ENCODE results near the gene PACSIN2. TPM values are rescaled to one million over a fixed set of nuclear protein-coding genes. Genes with fewer than 3 reads are reported as not detected.

The PACSIN2 gene
- total and polyA plus RNA-seq, 5 donors from 2014 or later = 27.5 to 60.8 (median 34.9) TPM

DNA sequence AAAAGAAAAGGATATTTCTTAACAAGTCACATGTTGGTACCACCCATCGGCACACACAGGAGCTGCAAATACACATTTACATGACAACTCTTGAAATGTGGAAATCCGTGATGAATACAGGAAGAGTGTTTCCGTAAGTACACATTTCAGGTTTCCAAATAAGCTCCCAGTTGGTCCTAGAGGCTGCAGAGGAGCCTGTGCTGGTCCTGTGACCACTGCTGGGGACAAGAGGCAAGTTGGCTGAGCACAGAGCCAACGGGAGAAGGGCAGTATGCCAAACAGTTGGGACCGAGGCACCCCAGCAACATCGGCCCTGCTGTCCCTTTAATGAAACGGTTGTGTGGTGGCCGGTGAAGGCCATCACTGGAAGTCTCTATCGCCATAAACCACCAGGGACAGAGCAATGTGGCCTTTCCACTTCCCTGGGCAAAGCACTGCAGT is 119.4 kb downstream of the PACSIN2 start:
- Mint-ChIP-seq H3K4me1 (peaks cover 18 to 49% (median 32%) of the 10 kb centered on the region in 4 donors), H3K27ac (peak overlapping the region in 2 of 3 donors; percentile 51 to 77), H3K4me3 (peak overlapping the region in 1 of 4 donors; percentile 41), H3K36me3 (peaks cover 8% of the 10 kb centered on the region), H3K27me3 (no peaks in the 10 kb centered on the region), H3K9me3 (no peaks in the 10 kb centered on the region)
- ATAC-seq (ENCODE audit: low read depth in 2 of 2) (no peak), DNase-seq (no peak)
- no peak overlapping the region for H3K27ac ChIP-seq (ENCODE audit: insufficient read depth, low read length, poor library complexity, severe bottlenecking)
- no peaks in the 10 kb centered on the region for H3K9me3 ChIP-seq (ENCODE audit: control insufficient read depth in 2 of 2, low read length in 2 of 2)
- H3K27me3 ChIP-seq (ENCODE audit: control insufficient read depth, insufficient read depth, low read length) = no peaks in the 10 kb centered on the region
- peaks cover 15% of the 10 kb centered on the region for H3K36me3 ChIP-seq (ENCODE audit: control insufficient read depth, insufficient read depth, low read length)
- H3K4me1 ChIP-seq (ENCODE audit: control insufficient read depth, insufficient read depth, low read length, poor library complexity, severe bottlenecking) = peaks cover 19% of the 10 kb centered on the region
- H3K4me3 ChIP-seq (ENCODE audit: low read depth, low read length) = no peak overlapping the region

GRCh38 chr22:42895087-42895486 is 119.9 kb downstream of the PACSIN2 start:
- Histone ChIP-seq H3K27me3 (ENCODE audit: control insufficient read depth, insufficient read depth, low read length) (no peaks in the 10 kb centered on the region), H3K4me3 (ENCODE audit: low read depth, low read length) (no peak overlapping the region), H3K9me3 (ENCODE audit: control insufficient read depth in 2 of 2, low read length in 2 of 2) (no peaks in the 10 kb centered on the region), H3K36me3 (ENCODE audit: control insufficient read depth, insufficient read depth, low read length) (peaks cover 17% of the 10 kb centered on the region), H3K4me1 (ENCODE audit: control insufficient read depth, insufficient read depth, low read length, poor library complexity, severe bottlenecking) (peaks cover 19% of the 10 kb centered on the region), H3K27ac (ENCODE audit: insufficient read depth, low read length, poor library complexity, severe bottlenecking) (peak overlapping the region; percentile 25)
- DNase-seq (peak in 1 of 3 donors; percentile 42), ATAC-seq (ENCODE audit: low read depth in 2 of 2) (peak in 1 of 2 donors; percentile 30)
- H3K4me3 Mint-ChIP-seq = no peak overlapping the region
- H3K27me3 Mint-ChIP-seq = no peaks in the 10 kb centered on the region
- peak overlapping the region; percentile 43 to 77 (median 65) for H3K27ac Mint-ChIP-seq
- H3K36me3 Mint-ChIP-seq = peaks cover 8% of the 10 kb centered on the region
- H3K9me3 Mint-ChIP-seq = no peaks in the 10 kb centered on the region
- H3K4me1 Mint-ChIP-seq = peaks cover 18 to 48% (median 31%) of the 10 kb centered on the region in 4 donors

DNA sequence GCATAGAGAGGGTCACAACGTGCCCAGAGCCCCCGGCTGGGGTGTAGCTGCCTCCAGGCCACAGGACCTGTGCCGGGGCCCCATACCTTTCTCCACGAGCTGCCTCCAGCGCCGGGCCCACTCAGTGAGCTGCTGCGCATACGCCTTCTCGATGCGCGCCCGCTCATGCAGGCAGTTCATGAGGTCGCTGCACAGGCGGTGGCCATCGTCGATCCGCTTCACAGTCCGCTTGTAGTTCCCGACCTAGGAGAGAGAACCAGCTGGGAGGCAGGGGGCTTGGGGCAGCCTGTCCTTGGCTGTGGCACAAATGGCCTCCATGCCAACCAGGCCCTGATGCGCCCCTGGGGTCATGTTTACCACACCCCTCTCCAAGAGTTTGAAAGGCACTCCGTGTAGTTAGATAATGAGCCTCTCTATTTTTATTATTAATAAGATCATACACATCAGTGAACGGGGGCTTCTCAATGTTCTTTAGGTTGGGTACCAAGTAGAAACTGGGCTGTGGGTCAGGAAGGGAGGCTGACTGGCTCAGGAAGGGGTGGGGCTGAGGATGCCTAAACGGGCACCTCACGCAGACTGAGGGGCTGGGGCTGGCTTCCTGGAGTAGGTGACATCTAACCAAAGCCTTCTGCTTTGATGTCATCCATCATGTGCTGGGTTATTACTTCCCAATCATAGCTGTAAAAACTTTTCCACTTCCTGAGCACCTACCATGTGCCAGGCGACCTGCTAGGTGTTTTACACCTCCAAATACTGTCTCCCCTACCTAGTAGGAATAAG is 121.4 kb downstream of the PACSIN2 start:
- Mint-ChIP-seq H3K4me1 (peaks cover 18 to 52% (median 35%) of the 10 kb centered on the region in 4 donors), H3K36me3 (peaks cover 20% of the 10 kb centered on the region), H3K9me3 (no peaks in the 10 kb centered on the region), H3K4me3 (no peak overlapping the region), H3K27me3 (no peaks in the 10 kb centered on the region), H3K27ac (peak overlapping the region; percentile 63 to 79 (median 77))
- Histone ChIP-seq H3K36me3 (ENCODE audit: control insufficient read depth, insufficient read depth, low read length) (peaks cover 26% of the 10 kb centered on the region), H3K9me3 (ENCODE audit: control insufficient read depth in 2 of 2, low read length in 2 of 2) (no peaks in the 10 kb centered on the region), H3K27ac (ENCODE audit: insufficient read depth, low read length, poor library complexity, severe bottlenecking) (no peak overlapping the region), H3K27me3 (ENCODE audit: control insufficient read depth, insufficient read depth, low read length) (no peaks in the 10 kb centered on the region), H3K4me3 (ENCODE audit: low read depth, low read length) (no peak overlapping the region), H3K4me1 (ENCODE audit: control insufficient read depth, insufficient read depth, low read length, poor library complexity, severe bottlenecking) (peaks cover 19% of the 10 kb centered on the region)
- ATAC-seq (ENCODE audit: low read depth in 2 of 2) (peak in 1 of 2 donors; percentile 45), DNase-seq (peak in 1 of 3 donors; percentile 66)

DNA sequence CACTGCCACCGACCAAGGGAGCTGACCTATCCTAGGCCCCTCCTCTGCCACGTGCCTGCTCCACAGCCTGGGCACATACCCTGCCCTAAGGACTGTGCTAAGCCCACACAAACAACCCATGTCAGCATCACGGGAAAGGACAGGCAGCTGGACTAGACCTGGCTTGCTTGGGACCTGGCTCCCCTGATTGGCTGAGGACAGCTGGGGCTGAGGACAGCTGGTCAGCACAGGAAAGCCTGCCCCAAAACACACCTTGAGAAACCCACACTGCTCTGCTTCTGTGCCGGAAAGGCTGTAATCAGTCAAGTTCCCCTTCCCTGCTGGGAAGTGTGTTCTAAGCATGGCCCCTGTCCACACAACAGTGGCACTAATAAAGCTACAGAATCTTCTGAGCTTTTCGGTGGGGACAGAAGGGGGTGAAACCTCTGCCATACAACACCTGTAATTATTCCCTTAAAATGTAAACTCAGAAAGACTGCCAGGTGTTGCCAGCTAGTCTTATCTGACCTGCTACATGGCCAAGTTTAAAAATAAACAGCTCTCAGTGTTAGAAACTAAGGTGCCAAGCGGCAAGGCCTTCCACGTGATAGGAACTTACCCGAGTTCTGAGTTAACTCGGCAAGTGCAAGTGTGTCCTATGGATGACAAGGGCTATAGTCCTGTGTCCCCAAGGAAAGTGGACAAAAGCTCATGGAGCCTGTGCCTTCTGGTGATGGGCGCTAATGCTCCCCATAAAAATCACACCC is 122.2 kb downstream of the PACSIN2 start:
- H3K9me3 ChIP-seq (ENCODE audit: control insufficient read depth in 2 of 2, low read length in 2 of 2) = no peaks in the 10 kb centered on the region
- Mint-ChIP-seq H3K9me3 (no peaks in the 10 kb centered on the region), H3K4me1 (peaks cover 18 to 52% (median 35%) of the 10 kb centered on the region in 4 donors), H3K27ac (no peak overlapping the region), H3K36me3 (peaks cover 24% of the 10 kb centered on the region), H3K27me3 (no peaks in the 10 kb centered on the region), H3K4me3 (no peak overlapping the region)
- H3K27ac ChIP-seq (ENCODE audit: insufficient read depth, low read length, poor library complexity, severe bottlenecking) = no peak overlapping the region
- H3K4me3 ChIP-seq (ENCODE audit: low read depth, low read length) = no peak overlapping the region
- ATAC-seq (ENCODE audit: low read depth in 2 of 2) (no peak), DNase-seq (no peak)
- peaks cover 33% of the 10 kb centered on the region for H3K36me3 ChIP-seq (ENCODE audit: control insufficient read depth, insufficient read depth, low read length)
- H3K4me1 ChIP-seq (ENCODE audit: control insufficient read depth, insufficient read depth, low read length, poor library complexity, severe bottlenecking) = peaks cover 19% of the 10 kb centered on the region
- no peaks in the 10 kb centered on the region for H3K27me3 ChIP-seq (ENCODE audit: control insufficient read depth, insufficient read depth, low read length)

GRCh38 chr22:42892156-42892555 is 122.8 kb downstream of the PACSIN2 start:
- H3K9me3 ChIP-seq (ENCODE audit: control insufficient read depth in 2 of 2, low read length in 2 of 2) = no peaks in the 10 kb centered on the region
- peak overlapping the region in 1 of 3 donors; percentile 41 for H3K27ac Mint-ChIP-seq
- peaks cover 26% of the 10 kb centered on the region for H3K36me3 Mint-ChIP-seq

GRCh38 chr22:42891696-42892095 is 123.3 kb downstream of the PACSIN2 start:
- H3K36me3 ChIP-seq (ENCODE audit: control insufficient read depth, insufficient read depth, low read length) = peaks cover 42% of the 10 kb centered on the region
- Mint-ChIP-seq H3K27me3 (no peaks in the 10 kb centered on the region), H3K36me3 (peaks cover 26% of the 10 kb centered on the region), H3K4me1 (peaks cover 18 to 45% (median 32%) of the 10 kb centered on the region in 4 donors), H3K27ac (peak overlapping the region in 1 of 3 donors; percentile 41), H3K9me3 (no peaks in the 10 kb centered on the region), H3K4me3 (no peak overlapping the region)
- H3K9me3 ChIP-seq (ENCODE audit: control insufficient read depth in 2 of 2, low read length in 2 of 2) = no peaks in the 10 kb centered on the region
- no peaks in the 10 kb centered on the region for H3K27me3 ChIP-seq (ENCODE audit: control insufficient read depth, insufficient read depth, low read length)
- H3K4me1 ChIP-seq (ENCODE audit: control insufficient read depth, insufficient read depth, low read length, poor library complexity, severe bottlenecking) = peaks cover 19% of the 10 kb centered on the region
- H3K4me3 ChIP-seq (ENCODE audit: low read depth, low read length) = no peak overlapping the region
- DNase-seq (no peak), ATAC-seq (ENCODE audit: low read depth in 2 of 2) (no peak)
- no peak overlapping the region for H3K27ac ChIP-seq (ENCODE audit: insufficient read depth, low read length, poor library complexity, severe bottlenecking)

More at GRCh38 chr22:42892156-42892555, 122.8 kb downstream of the PACSIN2 start:
- Mint-ChIP-seq H3K9me3 (no peaks in the 10 kb centered on the region), H3K4me1 (peaks cover 18 to 47% (median 33%) of the 10 kb centered on the region in 4 donors), H3K4me3 (peak overlapping the region in 1 of 4 donors; percentile 51), H3K27me3 (no peaks in the 10 kb centered on the region)
- no peaks in the 10 kb centered on the region for H3K27me3 ChIP-seq (ENCODE audit: control insufficient read depth, insufficient read depth, low read length)
- no peak overlapping the region for H3K4me3 ChIP-seq (ENCODE audit: low read depth, low read length)
- H3K27ac ChIP-seq (ENCODE audit: insufficient read depth, low read length, poor library complexity, severe bottlenecking) = no peak overlapping the region
- DNase-seq (no peak), ATAC-seq (ENCODE audit: low read depth in 2 of 2) (no peak)
- H3K4me1 ChIP-seq (ENCODE audit: control insufficient read depth, insufficient read depth, low read length, poor library complexity, severe bottlenecking) = peaks cover 19% of the 10 kb centered on the region
- peaks cover 37% of the 10 kb centered on the region for H3K36me3 ChIP-seq (ENCODE audit: control insufficient read depth, insufficient read depth, low read length)

GRCh38 chr22:42891008-42891407 is 123.9 kb downstream of the PACSIN2 start:
- Histone ChIP-seq H3K4me3 (ENCODE audit: low read depth, low read length) (no peak overlapping the region), H3K4me1 (ENCODE audit: control insufficient read depth, insufficient read depth, low read length, poor library complexity, severe bottlenecking) (peaks cover 18% of the 10 kb centered on the region), H3K9me3 (ENCODE audit: control insufficient read depth in 2 of 2, low read length in 2 of 2) (no peaks in the 10 kb centered on the region), H3K27me3 (ENCODE audit: control insufficient read depth, insufficient read depth, low read length) (no peaks in the 10 kb centered on the region), H3K27ac (ENCODE audit: insufficient read depth, low read length, poor library complexity, severe bottlenecking) (no peak overlapping the region), H3K36me3 (ENCODE audit: control insufficient read depth, insufficient read depth, low read length) (peaks cover 48% of the 10 kb centered on the region)
- ATAC-seq (ENCODE audit: low read depth in 2 of 2) (no peak), DNase-seq (no peak)
- Mint-ChIP-seq H3K36me3 (peaks cover 26% of the 10 kb centered on the region), H3K4me1 (peaks cover 13 to 38% (median 28%) of the 10 kb centered on the region in 4 donors), H3K9me3 (no peaks in the 10 kb centered on the region), H3K27me3 (no peaks in the 10 kb centered on the region), H3K4me3 (no peak overlapping the region), H3K27ac (no peak overlapping the region)
